Caco-2 (cell line): ENCODE results near the gene GNB5. TPM values are rescaled to one million over a fixed set of nuclear protein-coding genes. Genes with fewer than 3 reads are reported as not detected.

Source experiments
- BruUV-seq: library from RNA; stranded (reverse); fragments of 400-500 nt; replicated peaks from 2 replicates; lab custom pipeline; 2021; lab: Mats Ljungman, UMichigan
- CTCF ChIA-PET: fragments of 300-600 bp; sonication (Branson Sonifier 250); formaldehyde crosslinking; loops from one replicate; lab custom pipeline; 2022; ENCODE audit warnings: antibody characterized with exemption; lab: Charles Lee
- POLR2A ChIA-PET: fragments of 300-600 bp; sonication (Branson Sonifier 250); formaldehyde crosslinking; loops from one replicate; lab custom pipeline; 2022; ENCODE audit warnings: antibody characterized with exemption; lab: Charles Lee
- DNase-seq, 2 experiments: peaks; one replicate each; pipeline versions ENCODE4 v3.0.0 to v3.0.0-alpha.2; 2020 to 2022
- H3K27me3 ChIP-seq: replicated peaks from 2 replicates; pipeline ENCODE4 v1.6.0; 2011; ENCODE audit warnings: low read length; ENCODE audit not compliant: control insufficient read depth, insufficient read depth
- H3K36me3 ChIP-seq: 2 replicates; pipeline ENCODE4 v1.5.1; 2011; ENCODE audit warnings: low read length; ENCODE audit not compliant: control insufficient read depth, insufficient read depth
- H3K4me1 ChIP-seq: fragments of 250-450 bp; sonication (Bioruptor Pico); 2 replicates; pipeline ENCODE4 v1.5.1; 2020; ENCODE audit warnings: mild to moderate bottlenecking
- H3K4me3 ChIP-seq: 2 replicates; pipeline ENCODE4 v1.5.1; 2011; ENCODE audit warnings: low read depth, mild to moderate bottlenecking, control low read depth, low read length
- H3K9me3 ChIP-seq: fragments of 250-450 bp; sonication (Bioruptor Pico); 2 replicates; pipeline ENCODE4 v1.5.1; 2020; ENCODE audit warnings: mild to moderate bottlenecking, moderate library complexity
- H3K27ac Mint-ChIP-seq: one replicate; pipeline ENCODE4 v1.8.0; 2022; ENCODE audit warnings: mixed read lengths; ENCODE audit not compliant: unreplicated experiment
- H3K27me3 Mint-ChIP-seq: one replicate; pipeline ENCODE4 v1.8.0; 2022; ENCODE audit warnings: mixed read lengths; ENCODE audit not compliant: insufficient read depth, unreplicated experiment
- H3K36me3 Mint-ChIP-seq: one replicate; pipeline ENCODE4 v1.8.0; 2022; ENCODE audit warnings: mild to moderate bottlenecking, mixed read lengths; ENCODE audit not compliant: insufficient read depth, unreplicated experiment
- H3K4me1 Mint-ChIP-seq: one replicate; pipeline ENCODE4 v1.8.0; 2022; ENCODE audit warnings: low read depth, mixed read lengths; ENCODE audit not compliant: unreplicated experiment
- H3K4me3 Mint-ChIP-seq: one replicate; pipeline ENCODE4 v1.8.0; 2022; ENCODE audit warnings: mild to moderate bottlenecking, moderate library complexity, mixed read lengths; ENCODE audit not compliant: unreplicated experiment
- H3K9me3 Mint-ChIP-seq: one replicate; pipeline ENCODE4 v1.8.0; 2022; ENCODE audit warnings: mixed read lengths; ENCODE audit not compliant: unreplicated experiment
- CTCF ChIP-seq, 2 experiments: fragments of 200-600 bp in 1 of 2; IDR thresholded peaks; 1 replicate in 1 of 2; 2 replicates in 1 of 2; pipeline versions ENCODE4 v1.5.1 to v1.8.0; 2011 to 2022; ENCODE audit warnings: antibody characterized with exemption in 1 of 2, control low read depth in 1 of 2, inconsistent platforms in 1 of 2, low read depth in 1 of 2, low read length in 1 of 2, mild to moderate bottlenecking in 1 of 2, moderate library complexity in 1 of 2; ENCODE audit not compliant: insufficient read depth in 1 of 2, severe bottlenecking in 1 of 2, unreplicated experiment in 1 of 2
- intact Hi-C: fragments of 100-400 bp; cut with micrococcal nuclease; formaldehyde crosslinking; loops from one replicate; pipeline ENCODE4 v1.10.0; 2022; ENCODE audit not compliant: unreplicated experiment
- total RNA-seq: library from RNA; stranded (reverse); gene quantifications from 2 replicates; pipeline ENCODE4 v1.2.3, GENCODE V29; 2022

GNB5 gene
- total RNA-seq, 1 experiment from 2014 or later, result 23.2 TPM

DNA sequence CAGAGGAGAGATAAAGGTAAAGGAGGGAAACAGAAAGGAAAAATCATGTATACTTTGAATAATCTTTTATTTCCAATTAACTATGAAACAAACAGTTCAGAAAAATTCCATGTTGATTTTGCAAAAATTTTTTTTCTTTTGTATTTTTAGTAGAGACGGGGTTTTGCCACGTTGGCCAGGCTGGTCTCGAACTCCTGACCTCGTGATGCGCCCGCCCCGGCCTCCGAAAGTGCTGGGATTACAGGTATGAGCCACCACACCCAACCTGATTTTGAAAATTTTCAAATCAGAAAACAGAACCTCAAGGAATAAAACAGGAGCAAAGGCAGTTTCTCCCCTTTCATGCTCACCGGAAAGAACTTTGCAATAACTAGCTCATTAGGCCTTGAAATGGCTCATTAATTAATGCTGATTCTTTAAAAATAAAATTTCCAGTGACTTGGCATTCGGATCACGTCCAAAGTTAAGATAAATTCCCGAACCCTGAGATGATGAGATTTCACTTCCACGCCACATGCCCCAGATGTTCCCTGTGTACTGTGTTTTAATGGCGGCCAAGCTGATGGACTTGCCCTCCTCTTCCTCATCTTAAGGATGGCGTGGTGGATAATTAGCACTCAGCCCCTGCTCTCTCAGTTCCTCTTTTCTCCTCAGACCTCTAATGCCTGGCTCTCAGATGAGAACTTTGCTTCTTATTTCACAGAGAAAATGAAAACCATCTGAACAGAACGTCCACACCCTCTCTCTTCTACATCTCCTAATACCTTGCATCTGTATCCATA, 89.5 kb downstream of the GNB5 start:
- ChIA-PET POLR2A (no interaction called here), CTCF (no interaction called here)
- Mint-ChIP-seq H3K36me3 (peaks cover 6% of the 10 kb centered on the region), H3K27ac (no peak overlapping the region), H3K27me3 (no peaks in the 10 kb centered on the region), H3K4me1 (no peaks in the 10 kb centered on the region), H3K9me3 (no peaks in the 10 kb centered on the region), H3K4me3 (no peak overlapping the region)
- no peak for DNase-seq
- no peaks in the 10 kb centered on the region for H3K9me3 ChIP-seq
- no peaks in the 10 kb centered on the region for H3K27me3 ChIP-seq
- TF ChIP-seq CTCF (IDR thresholded peaks at IDR 0.05; ENCODE audit: insufficient read depth in 1 of 2, low read depth in 1 of 2, low read length in 1 of 2, severe bottlenecking in 1 of 2, unreplicated experiment in 1 of 2), result no peak
- intact Hi-C loops, result no loop called here
- H3K4me3 ChIP-seq, result no peak overlapping the region
- H3K4me1 ChIP-seq, result no peaks in the 10 kb centered on the region
- H3K36me3 ChIP-seq, result no peaks in the 10 kb centered on the region
- no TSS peak for BruUV-seq

- Mint-ChIP-seq H3K4me1 (no peaks in the 10 kb centered on the region), H3K4me3 (no peak overlapping the region), H3K9me3 (no peaks in the 10 kb centered on the region), H3K36me3 (peaks cover 6% of the 10 kb centered on the region), H3K27ac (no peak overlapping the region), H3K27me3 (no peaks in the 10 kb centered on the region)
- ChIA-PET CTCF (no interaction called here), POLR2A (no interaction called here)
- Histone ChIP-seq H3K9me3 (no peaks in the 10 kb centered on the region), H3K27me3 (no peaks in the 10 kb centered on the region), H3K36me3 (no peaks in the 10 kb centered on the region), H3K4me3 (no peak overlapping the region), H3K4me1 (no peaks in the 10 kb centered on the region)
- BruUV-seq, result no TSS peak
- no peak for TF ChIP-seq CTCF (IDR thresholded peaks at IDR 0.05; ENCODE audit: insufficient read depth in 1 of 2, low read depth in 1 of 2, low read length in 1 of 2, severe bottlenecking in 1 of 2, unreplicated experiment in 1 of 2)
- no peak for DNase-seq
- intact Hi-C loops, result no loop called here
These were observed 90.3 kb downstream of the GNB5 start for GRCh38 chr15:52100807-52101442.

DNA sequence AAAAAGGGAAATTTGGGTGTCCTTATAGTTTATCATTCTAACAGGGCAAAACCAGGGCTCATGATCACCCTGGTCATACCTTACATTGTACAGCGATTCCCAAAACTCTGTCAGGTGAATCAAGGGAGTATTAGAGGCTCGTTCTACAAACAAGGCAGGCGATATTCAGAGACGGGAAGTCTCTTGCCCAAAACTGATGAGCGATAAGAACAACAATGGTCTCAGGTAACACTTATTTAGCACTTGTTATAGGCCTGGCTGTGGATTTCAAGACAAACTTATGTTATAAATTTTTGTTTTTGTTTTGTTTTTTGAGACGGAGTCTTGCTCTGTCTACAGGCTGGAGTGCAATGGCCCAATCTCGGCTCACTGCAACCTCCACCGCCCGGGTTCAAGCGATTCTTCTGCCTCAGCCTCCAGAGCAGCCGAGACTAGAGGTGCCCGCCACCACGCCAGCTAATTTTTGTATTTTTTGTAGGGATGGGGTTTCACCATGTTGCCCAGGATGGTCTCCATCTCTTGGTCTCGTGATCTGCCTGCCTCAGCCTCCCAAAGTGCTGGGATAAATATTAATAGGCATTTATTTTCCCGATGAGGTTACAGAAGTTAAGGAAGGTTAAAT, 91.4 kb downstream of the GNB5 start:
- no peak overlapping the region for H3K4me3 ChIP-seq
- intact Hi-C loops, result no loop called here
- no peaks in the 10 kb centered on the region for H3K27me3 ChIP-seq
- Mint-ChIP-seq H3K27ac (no peak overlapping the region), H3K4me3 (no peak overlapping the region), H3K9me3 (no peaks in the 10 kb centered on the region), H3K4me1 (no peaks in the 10 kb centered on the region), H3K36me3 (peaks cover 6% of the 10 kb centered on the region), H3K27me3 (no peaks in the 10 kb centered on the region)
- ChIA-PET CTCF (no interaction called here), POLR2A (no interaction called here)
- DNase-seq, result no peak
- H3K36me3 ChIP-seq, result no peaks in the 10 kb centered on the region
- TF ChIP-seq CTCF (IDR thresholded peaks at IDR 0.05; ENCODE audit: insufficient read depth in 1 of 2, low read depth in 1 of 2, low read length in 1 of 2, severe bottlenecking in 1 of 2, unreplicated experiment in 1 of 2), result no peak
- no TSS peak for BruUV-seq
- no peaks in the 10 kb centered on the region for H3K4me1 ChIP-seq
- H3K9me3 ChIP-seq, result no peaks in the 10 kb centered on the region
